Measurements from ENCODE around the gene ARHGDIG.

ARHGDIG gene

GRCh38 chr16:270381-271255 lies 9.8 kb upstream of the ARHGDIG start:
- TF ChIP-seq ZFX (IDR thresholded peaks at IDR 0.05) = no peak
- TF ChIP-seq CTCF (conservative IDR thresholded peaks at IDR 0.05) = no peak

GRCh38 chr16:272633-273546 lies 7.5 kb upstream of the ARHGDIG start:
- no peak for TF ChIP-seq ZFX (IDR thresholded peaks at IDR 0.05)
- no peak for TF ChIP-seq CTCF (conservative IDR thresholded peaks at IDR 0.05)
- H3K27ac ChIP-seq = no peak overlapping the region; the same call in 1 of the 2 replicates

More at GRCh38 chr16:270381-271255, 9.8 kb upstream of the ARHGDIG start:
- no peak overlapping the region for H3K27ac ChIP-seq

- TF ChIP-seq ZFX (IDR thresholded peaks at IDR 0.05) (no peak), CTCF (conservative IDR thresholded peaks at IDR 0.05) (no peak)
- H3K27ac ChIP-seq = no peak overlapping the region; the same call in 1 of the 2 replicates
Measured at GRCh38 chr16:273547-274421, 6.6 kb upstream of the ARHGDIG start.

GRCh38 chr16:275041-275641 lies 5.2 kb upstream of the ARHGDIG start:
- TF ChIP-seq CTCF (conservative IDR thresholded peaks at IDR 0.05) = no peak
- TF ChIP-seq ZFX (IDR thresholded peaks at IDR 0.05) = no peak
- H3K27ac ChIP-seq = no peak overlapping the region

- TF ChIP-seq CTCF (conservative IDR thresholded peaks at IDR 0.05) = no peak
- H3K27ac ChIP-seq = no peak within 1 kb of the TSS
Measured at GRCh38 chr16:275786-276232, 4.6 kb upstream of the ARHGDIG start, which contains the start of gene RGS11. Gene RGS11, minus strand, starts transcription at chr16:275944. Its CDS starts 33 bp downstream, at chr16:275911.

- TF ChIP-seq ZFX (IDR thresholded peaks at IDR 0.05) = no peak
- TF ChIP-seq CTCF (conservative IDR thresholded peaks at IDR 0.05) = no peak
- H3K27ac ChIP-seq = no peak overlapping the region
Measured at GRCh38 chr16:276426-277077, 3.8 kb upstream of the ARHGDIG start.
